KOPT-K1 (cell line): ENCODE data around the gene TOM1L2.
"Not testable (repeated sequence)": the region's sequence is repeated elsewhere in the genome, so short reads cannot be mapped to it uniquely, and the experiment has no call there.

Source experiments
- H3K27ac ChIP-seq: fragments of 200-600 bp; sonication (generic); 2 replicates; pipeline ENCODE4 v1.5.1; 2016; ENCODE audit warnings: antibody characterized with exemption, mild to moderate bottlenecking, low read depth, low read length; ENCODE audit not compliant: poor library complexity, severe bottlenecking
- H3K36me3 ChIP-seq: fragments of 200-600 bp; sonication (generic); 2 replicates; pipeline ENCODE4 v1.5.1; 2017; ENCODE audit warnings: antibody characterized with exemption, mild to moderate bottlenecking, low read length, moderate library complexity; ENCODE audit not compliant: insufficient read depth
- H3K9me3 ChIP-seq: fragments of 200-600 bp; sonication (generic); 2 replicates; pipeline ENCODE4 v1.5.1; 2017; ENCODE audit warnings: antibody characterized with exemption, low read length, mild to moderate bottlenecking; ENCODE audit not compliant: insufficient read depth, poor library complexity, severe bottlenecking

TOM1L2 gene

DNA sequence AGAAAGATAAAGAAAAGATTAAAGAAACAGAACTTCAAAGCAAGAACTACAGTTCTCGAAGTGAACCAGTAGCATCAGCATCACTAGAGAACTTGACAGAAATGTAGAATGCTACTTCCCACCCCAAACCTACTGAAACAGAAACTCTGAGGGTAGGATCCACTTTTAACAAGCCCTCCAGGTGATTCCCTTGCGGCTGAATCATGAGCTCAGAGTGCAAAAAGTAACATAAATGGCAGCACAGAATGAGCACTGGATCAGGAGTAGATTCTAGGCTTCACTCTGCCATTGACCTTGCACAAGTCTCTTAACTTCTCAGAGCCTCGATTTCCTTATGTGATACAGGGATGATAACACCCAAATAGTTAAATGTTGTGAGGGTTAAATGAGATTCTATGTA is 5.8 kb downstream of the TOM1L2 start:
- Histone ChIP-seq H3K9me3 (no peaks in the 10 kb centered on the region), H3K27ac (no peak overlapping the region), H3K36me3 (no peaks in the 10 kb centered on the region)

DNA sequence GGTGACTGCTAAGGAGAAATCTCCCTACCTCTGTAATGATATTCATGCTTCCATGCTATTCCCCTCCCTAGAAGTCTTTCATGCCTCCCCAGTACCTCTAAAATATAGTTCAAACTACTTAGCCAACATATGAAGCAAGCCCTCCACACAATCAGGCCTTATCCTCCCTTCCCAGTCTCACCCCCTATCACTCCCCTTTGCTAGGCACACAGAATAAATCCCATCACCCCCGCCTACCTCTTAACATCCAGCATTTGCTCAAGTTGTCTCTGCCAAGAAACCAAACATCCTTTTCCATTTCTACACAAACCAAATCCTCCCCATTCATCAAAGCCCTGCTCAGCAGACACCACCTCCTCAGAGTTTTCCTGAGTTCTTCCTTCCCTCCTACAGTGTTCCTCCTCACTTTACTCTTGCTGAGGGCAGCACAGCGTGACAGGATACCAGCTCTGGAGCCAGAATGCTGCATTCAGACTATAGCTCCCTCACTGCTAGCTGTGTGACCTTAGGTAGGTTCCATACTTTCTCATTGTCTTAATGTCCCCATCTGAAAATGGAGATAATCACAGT is 7.0 kb downstream of the TOM1L2 start:
- Histone ChIP-seq H3K9me3 (no peaks in the 10 kb centered on the region), H3K36me3 (no peaks in the 10 kb centered on the region), H3K27ac (no peak overlapping the region)

- Histone ChIP-seq H3K36me3 (no peaks in the 10 kb centered on the region), H3K9me3 (no peaks in the 10 kb centered on the region), H3K27ac (no peak overlapping the region)
Measured at GRCh38 chr17:17964710-17965109, 7.5 kb downstream of the TOM1L2 start.

GRCh38 chr17:17963694-17964436 is 8.3 kb downstream of the TOM1L2 start:
- no peak overlapping the region for H3K27ac ChIP-seq
- no peaks in the 10 kb centered on the region for H3K9me3 ChIP-seq
- no peaks in the 10 kb centered on the region for H3K36me3 ChIP-seq

GRCh38 chr17:17963066-17963465 is 9.1 kb downstream of the TOM1L2 start:
- no peaks in the 10 kb centered on the region for H3K9me3 ChIP-seq
- H3K27ac ChIP-seq, result no peak overlapping the region
- H3K36me3 ChIP-seq, result no peaks in the 10 kb centered on the region

- H3K36me3 ChIP-seq, result no peaks in the 10 kb centered on the region
- H3K27ac ChIP-seq, result no peak overlapping the region
Measured at GRCh38 chr17:17960500-17961030, 11.6 kb downstream of the TOM1L2 start.

GRCh38 chr17:17959520-17960361 is 12.5 kb downstream of the TOM1L2 start:
- Histone ChIP-seq H3K36me3 (no peaks in the 10 kb centered on the region), H3K27ac (peak overlapping the region; percentile 40), H3K9me3 (no peaks in the 10 kb centered on the region)

More at GRCh38 chr17:17960500-17961030, 11.6 kb downstream of the TOM1L2 start:
- no peaks in the 10 kb centered on the region for H3K9me3 ChIP-seq

GRCh38 chr17:17958982-17959381 is 13.2 kb downstream of the TOM1L2 start:
- H3K9me3 ChIP-seq, result no peaks in the 10 kb centered on the region
- no peaks in the 10 kb centered on the region for H3K36me3 ChIP-seq
- peak overlapping the region; percentile 40 for H3K27ac ChIP-seq

DNA sequence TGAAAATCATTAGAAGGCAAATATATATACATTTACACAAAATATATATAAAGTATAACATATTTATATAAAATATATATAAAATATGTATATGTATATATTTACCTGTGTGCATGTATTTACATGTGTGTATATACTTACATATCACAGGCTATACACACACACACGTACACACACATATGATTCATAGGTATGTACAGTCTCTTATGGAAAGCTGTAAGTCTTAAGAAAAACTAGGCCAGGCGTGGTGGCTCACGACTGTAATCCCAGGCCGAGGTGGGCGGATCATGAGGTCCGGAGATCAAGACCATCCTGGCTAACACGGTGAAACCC is 14.7 kb downstream of the TOM1L2 start:
- Histone ChIP-seq H3K36me3 (no peaks in the 10 kb centered on the region), H3K27ac (no peak overlapping the region), H3K9me3 (no peaks in the 10 kb centered on the region)

DNA sequence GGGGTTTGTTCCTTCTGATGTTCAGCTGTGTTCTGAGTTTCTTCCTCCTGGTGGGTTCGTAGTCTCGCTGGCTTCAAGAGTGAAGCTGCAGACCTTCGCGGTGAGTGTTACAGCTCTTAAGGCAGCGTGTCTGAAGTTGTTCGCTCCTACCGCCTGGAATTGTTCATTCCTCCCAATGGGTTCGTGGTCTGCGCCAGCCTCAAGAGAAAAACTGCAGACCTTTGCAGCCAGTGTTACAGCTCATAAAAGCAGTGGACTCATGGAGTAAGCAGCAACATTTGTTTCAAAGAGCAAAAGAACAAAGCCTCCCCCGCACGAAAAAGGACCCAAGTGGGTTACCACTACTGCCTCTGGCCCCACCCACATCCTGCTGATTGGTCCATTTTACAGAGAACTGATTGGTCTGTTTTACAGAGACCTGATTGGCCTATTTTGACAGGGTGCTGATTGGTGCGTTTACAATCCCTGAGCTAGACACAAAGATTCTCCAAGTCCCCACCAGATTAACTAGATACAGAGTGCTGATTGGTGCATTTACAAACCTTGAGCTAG is 16.3 kb downstream of the TOM1L2 start:
- H3K36me3 ChIP-seq, H3K27ac ChIP-seq, H3K9me3 ChIP-seq: not testable (repeated sequence)

- H3K36me3 ChIP-seq, result no peaks in the 10 kb centered on the region
Measured at GRCh38 chr17:17954079-17954478, 18.1 kb downstream of the TOM1L2 start.

DNA sequence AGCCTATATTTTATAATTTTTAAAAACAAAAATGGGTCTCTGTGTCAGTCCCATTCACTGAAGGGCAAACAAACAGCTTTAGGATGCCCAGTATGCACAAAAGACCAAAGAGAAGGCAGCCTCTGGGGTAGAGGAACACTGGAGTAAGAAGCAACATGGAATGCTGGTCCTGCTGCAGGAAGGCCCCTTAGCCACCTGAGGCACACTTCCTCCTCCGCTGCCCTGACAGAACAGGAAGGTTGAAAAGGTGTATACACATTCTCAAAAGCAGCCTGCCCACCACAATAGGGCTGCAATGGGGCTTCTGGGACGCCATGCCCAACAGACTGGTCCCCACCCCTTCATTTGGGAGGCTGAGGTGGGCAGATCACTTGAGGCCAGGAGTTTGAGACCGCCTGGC is 19.5 kb downstream of the TOM1L2 start:
- Histone ChIP-seq H3K27ac (no peak overlapping the region), H3K9me3 (no peaks in the 10 kb centered on the region), H3K36me3 (no peaks in the 10 kb centered on the region)

More at GRCh38 chr17:17954079-17954478, 18.1 kb downstream of the TOM1L2 start:
- no peaks in the 10 kb centered on the region for H3K9me3 ChIP-seq
- no peak overlapping the region for H3K27ac ChIP-seq

DNA sequence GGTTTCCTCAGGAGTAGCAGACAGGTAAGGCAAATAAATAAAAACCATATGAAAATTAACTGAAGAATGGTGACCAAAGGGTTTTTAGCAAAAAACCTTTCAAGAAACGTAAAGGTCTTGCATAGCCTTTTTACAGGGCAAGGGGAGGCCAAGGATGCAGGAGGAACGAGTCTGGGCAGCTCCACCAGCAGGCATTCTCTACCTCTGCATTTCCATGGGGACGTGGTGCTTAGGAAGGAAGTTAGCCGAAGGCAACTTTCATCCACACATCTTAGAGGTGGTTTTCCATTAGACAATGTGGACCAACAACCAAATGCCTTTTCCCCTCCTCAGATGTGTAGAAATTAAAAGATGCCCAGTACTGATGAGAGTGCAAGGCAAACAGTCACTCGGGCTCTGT is 20.7 kb downstream of the TOM1L2 start:
- Histone ChIP-seq H3K36me3 (no peaks in the 10 kb centered on the region), H3K27ac (no peak overlapping the region), H3K9me3 (no peaks in the 10 kb centered on the region)

DNA sequence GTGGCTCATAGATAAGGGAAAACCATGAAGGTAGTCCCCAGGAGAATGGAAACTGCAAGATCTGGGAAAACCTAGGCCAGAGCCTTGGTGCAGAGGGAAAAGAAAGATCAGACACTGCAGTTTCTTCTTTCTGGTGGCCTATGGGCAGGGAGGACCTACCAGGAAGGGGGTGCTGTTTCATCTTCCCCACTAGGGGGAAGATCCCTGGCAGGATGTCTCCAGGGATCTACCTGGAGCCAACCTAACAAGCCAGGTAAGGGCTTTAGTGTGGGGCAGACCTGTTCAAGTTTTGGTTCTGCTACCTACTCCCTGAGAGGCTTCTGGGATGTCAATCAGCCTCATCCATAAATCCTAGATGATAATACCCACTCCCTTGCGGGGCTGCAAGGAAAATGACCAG is 21.4 kb downstream of the TOM1L2 start:
- H3K36me3 ChIP-seq, result no peaks in the 10 kb centered on the region
- no peak overlapping the region for H3K27ac ChIP-seq

GRCh38 chr17:17950347-17950746 is 21.9 kb downstream of the TOM1L2 start:
- Histone ChIP-seq H3K36me3 (no peaks in the 10 kb centered on the region), H3K9me3 (no peaks in the 10 kb centered on the region), H3K27ac (no peak overlapping the region)

More for the DNA sequence above, 21.4 kb downstream of the TOM1L2 start:
- H3K9me3 ChIP-seq, result no peaks in the 10 kb centered on the region
